HEK293 (cell line): ENCODE measurements around the gene ZNF106.

Experiments used
- CTCF ChIA-PET: fragments of 350-600 bp; formaldehyde crosslinking; extraction: SDS; loops from one replicate; lab custom pipeline; 2021; ENCODE audit warnings: antibody characterized with exemption; lab: Yijun Ruan, JAX
- POLR2A ChIA-PET: fragments of 300-600 bp; formaldehyde crosslinking; extraction: SDS; loops from one replicate; lab custom pipeline; 2020; ENCODE audit warnings: antibody characterized with exemption, inconsistent platforms; lab: Yijun Ruan, JAX
- H3K27ac ChIP-seq: fragments of 200-500 bp; sonication (Bioruptor generic); 2 replicates; pipeline ENCODE4 v1.5.1; 2014; ENCODE audit warnings: low read depth, low read length, control low read depth, inconsistent platforms; ENCODE audit errors: extremely low read depth
- H3K36me3 ChIP-seq, 2 experiments: fragments of 200-500 bp in 1 of 2; sonication (Bioruptor generic) in 1 of 2; 1 replicate in 1 of 2; 2 replicates in 1 of 2; pipeline ENCODE4 v1.5.1; 2014 to 2017; ENCODE audit warnings: inconsistent platforms in 2 of 2, low read length in 2 of 2; ENCODE audit not compliant: control insufficient read depth in 2 of 2, insufficient read depth in 1 of 2
- H3K4me1 ChIP-seq: fragments of 200-500 bp; sonication (Bioruptor generic); 2 replicates; pipeline ENCODE4 v1.5.1; 2014; ENCODE audit warnings: mild to moderate bottlenecking, low read length, inconsistent platforms; ENCODE audit not compliant: control insufficient read depth, insufficient read depth
- H3K4me3 ChIP-seq: 2 replicates; pipeline ENCODE4 v1.5.1; 2011; ENCODE audit warnings: low read depth, mild to moderate bottlenecking, control low read depth, low read length, moderate library complexity
- H3K9me3 ChIP-seq: fragments of 200-500 bp; sonication (Bioruptor generic); 2 replicates; pipeline ENCODE4 v1.5.1; 2014; ENCODE audit warnings: low read depth, low read length, inconsistent platforms; ENCODE audit not compliant: control insufficient read depth, insufficient read depth
- EGR2 ChIP-seq: fragments of 450-650 bp; formaldehyde crosslinking; IDR thresholded peaks from 2 replicates; pipeline ENCODE4 v1.5.1; 2016; ENCODE audit warnings: low read depth, missing biosample characterization, missing genetic modification characterization
- KLF1 ChIP-seq: fragments of 450-650 bp; formaldehyde crosslinking; IDR thresholded peaks from 2 replicates; pipeline ENCODE4 v1.5.1; 2016; ENCODE audit warnings: missing biosample characterization, missing genetic modification characterization
- KLF7 ChIP-seq: fragments of 450-650 bp; formaldehyde crosslinking; IDR thresholded peaks from 2 replicates; pipeline ENCODE4 v1.5.1; 2016; ENCODE audit warnings: missing biosample characterization, missing genetic modification characterization, borderline replicate concordance
- PRDM1 ChIP-seq: fragments of 450-650 bp; formaldehyde crosslinking; IDR thresholded peaks from 2 replicates; pipeline ENCODE4; 2016; ENCODE audit warnings: missing biosample characterization, missing genetic modification characterization
- ZBTB1 ChIP-seq: fragments of 450-650 bp; formaldehyde crosslinking; IDR thresholded peaks from 2 replicates; pipeline ENCODE4 v1.5.1; 2016; ENCODE audit warnings: missing biosample characterization, missing genetic modification characterization
- ZBTB6 ChIP-seq: fragments of 450-650 bp; formaldehyde crosslinking; IDR thresholded peaks from 2 replicates; pipeline ENCODE4 v1.5.1; 2017; ENCODE audit warnings: missing biosample characterization, missing genetic modification characterization
- ZBTB7A ChIP-seq: fragments of 450-650 bp; formaldehyde crosslinking; IDR thresholded peaks from 2 replicates; pipeline ENCODE4 v1.5.1; 2016; ENCODE audit warnings: low read depth, missing biosample characterization, missing genetic modification characterization
- ZFP41 ChIP-seq: fragments of 450-650 bp; formaldehyde crosslinking; IDR thresholded peaks from 2 replicates; pipeline ENCODE4 v1.5.1; 2016; ENCODE audit warnings: missing biosample characterization, missing genetic modification characterization, borderline replicate concordance
- ZNF629 ChIP-seq: fragments of 450-650 bp; formaldehyde crosslinking; IDR thresholded peaks from 2 replicates; pipeline ENCODE4 v1.5.1; 2017; ENCODE audit warnings: missing biosample characterization, missing genetic modification characterization
- ZNF830 ChIP-seq: fragments of 450-650 bp; IDR thresholded peaks from 2 replicates; pipeline ENCODE4 v1.5.0; 2018; ENCODE audit warnings: missing biosample characterization, missing genetic modification characterization, low read depth, mild to moderate bottlenecking, moderate library complexity
- ZSCAN30 ChIP-seq: fragments of 450-650 bp; IDR thresholded peaks from 2 replicates; pipeline ENCODE4 v1.5.1; 2018; ENCODE audit warnings: missing biosample characterization, mild to moderate bottlenecking, missing genetic modification characterization, moderate library complexity
- TF ChIP-seq, protein P1 (sequence below): fragments of 450-650 bp; formaldehyde crosslinking; IDR thresholded peaks from 2 replicates; pipeline ENCODE4 v1.5.1; 2016; ENCODE audit warnings: missing biosample characterization, missing genetic modification characterization
- TF ChIP-seq, protein P2 (sequence below): fragments of 450-650 bp; IDR thresholded peaks from 2 replicates; pipeline ENCODE4 v1.5.1; 2018; ENCODE audit warnings: missing biosample characterization, missing genetic modification characterization
- TF ChIP-seq, protein P3 (sequence below): fragments of 450-650 bp; formaldehyde crosslinking; optimal IDR thresholded peaks from 2 replicates; pipeline ENCODE3; 2016; ENCODE audit warnings: missing biosample characterization, mild to moderate bottlenecking, missing genetic modification characterization

ZNF106 gene

GRCh38 chr15:42523331-42523730 lies 32.4 kb upstream of the ZNF106 start:
- Histone ChIP-seq H3K9me3 (no peaks in the 10 kb centered on the region), H3K27ac (no peak overlapping the region), H3K4me1 (no peaks in the 10 kb centered on the region), H3K36me3 (peaks cover 4 to 27% of the 10 kb centered on the region in 2 experiments; a peak in 2 of 3 replicates), H3K4me3 (no peak overlapping the region)
- POLR2A ChIA-PET, result no interaction called here
- TF ChIP-seq, protein P1, sequence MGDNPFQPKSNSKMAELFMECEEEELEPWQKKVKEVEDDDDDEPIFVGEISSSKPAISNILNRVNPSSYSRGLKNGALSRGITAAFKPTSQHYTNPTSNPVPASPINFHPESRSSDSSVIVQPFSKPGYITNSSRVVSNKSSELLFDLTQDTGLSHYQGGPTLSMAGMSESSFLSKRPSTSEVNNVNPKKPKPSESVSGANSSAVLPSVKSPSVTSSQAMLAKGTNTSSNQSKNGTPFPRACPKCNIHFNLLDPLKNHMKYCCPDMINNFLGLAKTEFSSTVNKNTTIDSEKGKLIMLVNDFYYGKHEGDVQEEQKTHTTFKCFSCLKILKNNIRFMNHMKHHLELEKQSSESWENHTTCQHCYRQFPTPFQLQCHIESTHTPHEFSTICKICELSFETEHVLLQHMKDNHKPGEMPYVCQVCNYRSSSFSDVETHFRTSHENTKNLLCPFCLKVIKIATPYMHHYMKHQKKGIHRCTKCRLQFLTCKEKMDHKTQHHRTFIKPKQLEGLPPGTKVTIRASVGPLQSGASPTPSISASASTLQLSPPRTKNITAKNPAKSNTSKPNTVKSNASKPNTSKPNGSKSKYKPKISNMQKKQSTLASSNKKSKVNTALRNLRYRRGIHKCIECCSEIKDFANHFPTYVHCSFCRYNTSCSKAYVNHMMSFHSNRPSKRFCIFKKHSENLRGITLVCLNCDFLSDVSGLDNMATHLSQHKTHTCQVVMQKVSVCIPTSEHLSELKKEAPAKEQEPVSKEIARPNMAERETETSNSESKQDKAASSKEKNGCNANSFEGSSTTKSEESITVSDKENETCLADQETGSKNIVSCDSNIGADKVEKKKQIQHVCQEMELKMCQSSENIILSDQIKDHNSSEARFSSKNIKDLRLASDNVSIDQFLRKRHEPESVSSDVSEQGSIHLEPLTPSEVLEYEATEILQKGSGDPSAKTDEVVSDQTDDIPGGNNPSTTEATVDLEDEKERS, result no peak
- TF ChIP-seq, protein P2, sequence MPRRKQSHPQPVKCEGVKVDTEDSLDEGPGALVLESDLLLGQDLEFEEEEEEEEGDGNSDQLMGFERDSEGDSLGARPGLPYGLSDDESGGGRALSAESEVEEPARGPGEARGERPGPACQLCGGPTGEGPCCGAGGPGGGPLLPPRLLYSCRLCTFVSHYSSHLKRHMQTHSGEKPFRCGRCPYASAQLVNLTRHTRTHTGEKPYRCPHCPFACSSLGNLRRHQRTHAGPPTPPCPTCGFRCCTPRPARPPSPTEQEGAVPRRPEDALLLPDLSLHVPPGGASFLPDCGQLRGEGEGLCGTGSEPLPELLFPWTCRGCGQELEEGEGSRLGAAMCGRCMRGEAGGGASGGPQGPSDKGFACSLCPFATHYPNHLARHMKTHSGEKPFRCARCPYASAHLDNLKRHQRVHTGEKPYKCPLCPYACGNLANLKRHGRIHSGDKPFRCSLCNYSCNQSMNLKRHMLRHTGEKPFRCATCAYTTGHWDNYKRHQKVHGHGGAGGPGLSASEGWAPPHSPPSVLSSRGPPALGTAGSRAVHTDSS (tag by site-specific recombination), result no peak
- no peak for TF ChIP-seq KLF7 (tag by site-specific recombination)
- TF ChIP-seq EGR2, result no peak
- TF ChIP-seq ZBTB1, result no peak
- TF ChIP-seq, protein P3, sequence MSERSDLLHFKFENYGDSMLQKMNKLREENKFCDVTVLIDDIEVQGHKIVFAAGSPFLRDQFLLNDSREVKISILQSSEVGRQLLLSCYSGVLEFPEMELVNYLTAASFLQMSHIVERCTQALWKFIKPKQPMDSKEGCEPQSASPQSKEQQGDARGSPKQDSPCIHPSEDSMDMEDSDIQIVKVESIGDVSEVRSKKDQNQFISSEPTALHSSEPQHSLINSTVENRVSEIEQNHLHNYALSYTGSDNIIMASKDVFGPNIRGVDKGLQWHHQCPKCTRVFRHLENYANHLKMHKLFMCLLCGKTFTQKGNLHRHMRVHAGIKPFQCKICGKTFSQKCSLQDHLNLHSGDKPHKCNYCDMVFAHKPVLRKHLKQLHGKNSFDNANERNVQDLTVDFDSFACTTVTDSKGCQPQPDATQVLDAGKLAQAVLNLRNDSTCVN (tag by site-specific recombination), result no peak
- no peak for TF ChIP-seq ZNF830
- no peak for TF ChIP-seq KLF1 (tag by site-specific recombination)
- CTCF ChIA-PET, result no interaction called here

GRCh38 chr15:42511007-42511391 lies 20.1 kb upstream of the ZNF106 start:
- ChIA-PET CTCF (no interaction called here), POLR2A (no interaction called here)

DNA sequence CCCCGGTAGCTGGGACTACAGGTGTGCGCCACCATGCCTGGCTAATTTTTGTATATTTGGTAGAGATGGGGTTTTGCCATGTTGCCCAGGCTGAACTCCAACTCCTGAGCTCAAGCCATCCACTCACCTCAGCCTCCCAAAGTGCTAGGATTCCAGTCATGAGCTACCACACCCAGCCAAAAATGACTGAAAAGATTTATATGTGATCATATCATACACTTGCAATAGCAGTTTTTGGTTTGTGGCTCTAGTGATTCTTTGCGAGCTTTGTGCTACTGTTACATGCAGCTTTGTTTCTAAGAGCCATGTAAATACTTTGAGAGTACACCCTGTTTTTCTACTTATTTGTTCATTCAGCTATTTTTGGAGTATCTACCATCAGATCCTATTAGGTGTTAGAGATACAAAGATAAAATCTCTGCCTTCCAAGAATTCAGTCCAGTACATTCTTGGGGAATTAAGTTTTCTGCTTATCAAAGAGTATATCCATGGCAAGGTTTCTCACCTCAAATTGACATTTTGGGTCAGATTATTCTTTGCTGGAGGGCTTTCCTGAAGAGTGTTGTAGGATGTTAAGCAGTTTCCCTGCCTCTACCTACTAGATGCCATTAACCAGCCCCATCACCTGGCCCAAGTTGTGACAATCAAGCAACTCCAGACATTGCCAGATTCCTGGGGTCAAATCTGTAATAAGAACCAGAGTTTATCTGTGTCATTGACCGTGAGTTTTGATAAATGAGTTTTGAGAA lies 19.5 kb upstream of the ZNF106 start:
- Histone ChIP-seq H3K9me3 (no peaks in the 10 kb centered on the region), H3K4me1 (no peaks in the 10 kb centered on the region), H3K4me3 (no peak overlapping the region), H3K36me3 (peaks cover 0 to 12% of the 10 kb centered on the region in 2 experiments; a peak in 2 of 3 replicates), H3K27ac (no peak overlapping the region)
- ChIA-PET POLR2A (no interaction called here), CTCF (interaction anchor here (0.7 kb wide), 1 partner anchor 155 kb away, joined by 3 read pairs; no protein-coding TSS in a partner anchor)
- TF ChIP-seq ZNF629 (tag by site-specific recombination), result no peak
- no peak for TF ChIP-seq ZBTB7A (tag by site-specific recombination)
- TF ChIP-seq ZFP41 (tag by site-specific recombination), result no peak
- TF ChIP-seq ZBTB6, result no peak

More at GRCh38 chr15:42511007-42511391, 20.1 kb upstream of the ZNF106 start:
- H3K27ac ChIP-seq, result no peak overlapping the region
- TF ChIP-seq PRDM1 (tag by site-specific recombination), result peak; percentile 52; the same call in 1 of the 2 replicates
- TF ChIP-seq ZSCAN30 (tag by site-specific recombination), result no peak
- peaks cover 0 to 17% of the 10 kb centered on the region in 2 experiments; a peak in 2 of 3 replicates for H3K36me3 ChIP-seq
- no peak overlapping the region for H3K4me3 ChIP-seq
- H3K9me3 ChIP-seq, result no peaks in the 10 kb centered on the region
- no peaks in the 10 kb centered on the region for H3K4me1 ChIP-seq
